NCI-H69 (cell line): ENCODE data around the gene CALM3.

Experiments used
- DNase-seq: peaks from one replicate; lab custom pipeline; 2025; lab: John Stamatoyannopoulos, UW

The CALM3 gene

GRCh38 chr19:46637224-46637623 is 36.1 kb downstream of the CALM3 start:
- DNase-seq = no peak

- peak; percentile 70 for DNase-seq
These were observed 38.4 kb downstream of the CALM3 start for GRCh38 chr19:46639358-46640182.

- no peak for DNase-seq
These were observed 39.5 kb downstream of the CALM3 start for GRCh38 chr19:46640656-46641055.

DNA sequence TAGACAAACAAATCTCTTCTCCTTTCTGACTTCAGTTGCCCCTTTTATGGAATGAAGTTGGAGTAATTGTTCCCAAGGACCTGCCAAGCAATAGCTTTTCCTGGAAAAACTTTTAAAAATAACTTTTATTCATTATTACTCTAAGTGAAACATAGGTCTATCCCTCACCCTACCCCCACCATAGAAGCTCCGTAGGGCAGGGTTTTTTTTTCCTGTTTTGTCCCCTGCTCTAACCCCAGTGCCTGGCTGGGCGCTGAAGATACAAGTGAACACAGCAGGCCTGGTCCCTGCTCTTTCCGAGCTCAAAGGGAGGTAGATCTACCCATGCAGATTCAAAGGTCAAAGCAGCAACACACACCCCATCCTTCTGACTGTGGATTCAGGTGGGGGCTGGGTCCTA is 43.6 kb downstream of the CALM3 start:
- DNase-seq = no peak

DNA sequence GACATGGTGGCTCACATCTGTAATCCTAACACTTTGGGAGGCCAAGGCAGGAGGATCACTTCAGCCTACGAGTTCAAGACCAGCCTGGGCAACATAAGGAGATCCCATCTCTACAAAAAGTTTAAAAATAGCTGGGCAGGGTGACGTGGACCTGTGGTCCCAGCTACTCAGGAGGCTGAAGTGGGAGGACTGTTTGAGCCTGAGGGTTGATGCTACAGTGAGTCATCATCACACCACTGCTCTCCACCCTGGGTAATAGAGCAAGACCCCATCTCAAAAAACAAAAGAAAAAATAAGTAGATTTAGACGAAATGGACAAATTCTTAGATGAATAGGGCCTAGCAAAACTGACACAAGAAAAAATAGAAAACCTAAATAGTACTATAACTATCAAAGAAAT is 45.3 kb downstream of the CALM3 start:
- no peak for DNase-seq

DNA sequence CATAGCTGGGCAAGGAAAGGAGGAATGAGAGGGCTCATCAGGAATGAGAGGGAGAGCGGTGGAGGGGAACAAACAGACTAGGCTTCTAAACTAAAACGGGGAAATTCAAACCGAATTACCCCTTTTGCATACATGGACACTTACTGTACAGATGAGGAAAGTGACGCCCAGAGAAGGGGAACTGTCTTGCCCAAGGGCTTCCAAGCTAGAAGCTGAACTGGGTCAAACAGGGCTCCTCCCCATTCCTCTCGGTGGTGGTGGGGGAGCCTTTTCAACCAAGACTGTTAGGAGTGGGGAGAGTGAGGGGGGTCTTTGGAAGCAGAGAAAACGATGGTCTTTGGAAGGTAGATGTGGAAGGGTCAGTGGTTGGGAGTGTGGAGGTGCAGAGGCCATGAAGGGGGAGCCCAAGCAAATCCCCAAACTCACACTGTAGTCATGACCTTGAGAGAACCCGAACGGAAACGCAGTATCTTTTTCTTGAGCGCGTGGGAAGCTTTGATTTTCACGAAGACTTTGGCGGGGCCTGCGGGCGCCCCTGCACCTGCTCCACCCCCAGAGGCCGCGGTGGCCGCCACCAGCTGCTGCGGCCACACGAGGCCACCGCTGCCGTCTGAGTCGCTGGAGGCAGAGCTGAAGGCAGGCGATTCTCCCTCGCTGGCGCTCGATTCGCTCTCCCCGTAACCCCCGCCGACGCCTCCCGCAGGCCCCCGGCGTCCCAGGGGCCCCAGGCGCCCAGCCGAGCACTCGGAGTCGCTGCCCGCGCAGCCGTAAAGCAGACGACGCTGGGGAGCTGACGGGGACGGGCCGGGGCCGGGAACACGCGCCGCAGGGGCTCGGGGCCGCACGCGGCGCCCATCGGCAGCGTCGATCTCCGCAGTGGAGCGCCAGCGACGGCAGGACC is 47.2 kb downstream of the CALM3 start:
- DNase-seq = no peak

DNA sequence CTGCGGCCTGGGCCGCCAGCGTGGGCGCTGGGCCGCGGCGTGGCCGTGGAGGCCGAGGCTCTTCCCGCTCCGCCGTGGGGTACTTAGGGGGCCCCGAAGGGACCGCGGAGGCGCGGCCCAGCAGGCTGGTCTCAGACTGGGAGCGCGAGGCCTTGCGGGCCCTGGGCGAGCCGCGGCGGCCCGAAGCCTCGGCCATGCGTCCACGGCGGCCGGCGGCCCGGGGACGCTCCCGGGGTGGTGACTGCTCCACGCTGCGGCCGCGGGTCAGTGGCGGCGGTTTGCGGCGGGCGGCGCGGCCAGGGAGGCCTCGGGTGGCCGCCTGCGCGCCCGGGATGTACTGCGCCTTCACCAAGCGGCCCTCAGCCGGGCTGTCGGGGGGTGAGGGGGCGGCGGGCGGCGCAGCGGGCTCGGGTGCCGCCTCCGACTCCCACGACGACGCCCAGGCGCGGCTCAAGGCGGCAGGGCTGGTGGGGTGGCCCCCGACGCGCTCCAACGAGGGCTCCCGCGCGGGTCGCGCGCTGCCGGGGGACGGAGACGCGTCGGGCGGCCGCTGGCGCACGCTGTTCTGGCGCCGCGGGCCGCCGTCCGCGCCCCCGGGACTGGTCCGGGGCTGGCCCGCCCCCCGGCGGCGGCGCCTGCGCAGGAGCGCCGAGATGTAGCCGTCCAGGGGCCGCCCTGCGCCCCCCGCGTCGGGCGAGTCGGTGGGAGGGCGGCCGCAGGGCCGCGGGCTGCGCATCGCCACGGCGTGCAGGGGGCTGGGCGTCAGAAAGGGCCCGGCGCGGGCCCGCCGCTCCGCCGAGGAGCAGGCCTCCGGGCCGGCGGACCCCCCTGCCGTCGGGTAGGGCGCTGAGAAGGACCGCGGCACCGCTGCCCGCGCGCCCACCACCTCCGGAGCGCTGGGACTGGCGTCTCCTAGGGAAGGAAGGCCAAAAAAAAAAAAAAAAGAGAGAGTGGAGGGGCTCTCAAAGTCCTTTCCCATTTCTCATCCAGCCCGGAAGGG is 48.1 kb downstream of the CALM3 start:
- no peak for DNase-seq

- DNase-seq = no peak
These were observed 49.3 kb downstream of the CALM3 start for GRCh38 chr19:46650445-46650844.

- no peak for DNase-seq
These were observed 53.6 kb downstream of the CALM3 start for GRCh38 chr19:46654621-46655152.

DNA sequence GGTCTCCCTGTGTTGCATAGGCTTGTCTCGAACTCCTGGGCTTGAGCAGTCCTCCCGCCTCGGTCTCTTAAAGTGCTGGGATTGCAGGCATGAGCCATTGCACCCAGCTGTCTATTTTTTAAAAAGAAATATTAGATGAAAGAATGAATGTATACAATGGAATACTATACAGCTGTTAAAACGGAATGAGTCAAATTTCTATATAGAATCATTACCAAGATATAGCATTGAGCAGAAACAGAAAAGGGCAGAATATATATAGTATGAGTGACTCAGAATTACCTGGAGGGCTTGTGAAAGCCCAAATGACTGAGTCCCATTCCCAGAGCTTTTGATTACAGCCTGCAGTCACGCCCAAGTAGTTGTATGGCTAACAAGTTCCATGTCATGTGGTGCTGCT is 55.4 kb downstream of the CALM3 start:
- no peak for DNase-seq

DNA sequence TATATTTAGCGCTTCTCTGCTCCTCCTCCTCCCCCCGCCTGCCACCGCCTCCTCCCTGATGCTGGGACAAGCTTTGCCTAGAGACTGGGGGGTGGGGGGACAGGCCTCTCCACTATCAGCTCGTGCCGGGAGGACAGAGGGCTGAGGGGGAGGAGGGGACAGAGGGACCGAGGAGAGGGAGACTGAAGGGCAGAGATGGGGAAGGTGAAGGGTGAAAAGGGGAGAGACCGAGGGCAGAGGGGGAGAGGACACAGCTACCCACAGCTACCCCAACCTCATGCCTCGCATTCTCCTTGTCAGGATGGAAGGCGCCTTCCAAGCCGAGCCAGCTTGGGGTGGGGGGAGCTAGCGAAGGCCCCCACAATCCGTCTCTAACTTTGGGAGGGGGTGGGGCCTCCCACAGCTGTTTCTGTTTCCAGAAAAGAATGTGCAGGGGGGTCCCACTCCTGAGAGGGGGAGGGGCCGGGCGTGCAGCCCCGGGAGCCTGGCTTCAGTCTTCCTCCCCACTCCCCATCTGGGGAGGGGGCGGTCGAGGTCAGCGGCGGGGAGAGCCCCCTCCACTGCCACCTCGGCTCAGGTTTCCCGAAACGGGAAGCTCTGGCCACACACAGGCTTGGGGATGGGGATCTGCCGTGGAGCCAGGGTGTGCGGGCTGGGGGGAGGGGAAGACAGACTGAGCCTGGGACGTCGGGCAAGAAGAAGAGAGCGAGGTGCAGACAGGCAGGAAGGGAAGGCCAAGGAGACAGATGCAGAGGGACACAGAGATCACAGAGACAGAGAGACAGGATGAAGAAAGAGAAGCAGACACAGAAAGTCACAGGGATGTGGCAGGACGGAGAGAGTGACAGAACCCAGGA is 58.2 kb downstream of the CALM3 start:
- peak; percentile 30 for DNase-seq

GRCh38 chr19:46660008-46660517 is 58.9 kb downstream of the CALM3 start:
- DNase-seq = peak; percentile 49
